HepG2 (cell line): ENCODE measurements around the gene HMGN1. TPM values are rescaled to one million over a fixed set of nuclear protein-coding genes. Genes with fewer than 3 reads are reported as not detected.

Experiments used
- BRD4 ChIP-seq: sonication (generic); formaldehyde crosslinking; IDR thresholded peaks from 2 replicates; pipeline ENCODE4 v1.4.0; 2020; ENCODE audit warnings: missing genetic modification reagents
- CBX1 ChIP-seq: IDR thresholded peaks from one replicate; pipeline ENCODE4 v1.6.1; 2016; ENCODE audit warnings: antibody characterized with exemption, low read depth
- FOSL1 ChIP-seq: sonication (generic); formaldehyde crosslinking; IDR thresholded peaks from 2 replicates; pipeline ENCODE4 v1.9.0; 2021; ENCODE audit warnings: missing genetic modification reagents, borderline replicate concordance
- HDAC6 ChIP-seq: fragments of 200-600 bp; sonication (generic); IDR thresholded peaks from 2 replicates; pipeline ENCODE4 v1.7.0; 2017; ENCODE audit warnings: mild to moderate bottlenecking, antibody characterized with exemption, low read length, low read depth
- MNT ChIP-seq: fragments of 450-650 bp; IDR thresholded peaks from 2 replicates; pipeline ENCODE4 v1.6.1; 2016
- NFYC ChIP-seq: IDR thresholded peaks from 2 replicates; pipeline ENCODE4 v1.6.1; 2016; ENCODE audit warnings: missing genetic modification reagents, missing compliant biosample characterization
- PRPF4 ChIP-seq: fragments of 200-400 bp; formaldehyde crosslinking; IDR thresholded peaks from 2 replicates; pipeline ENCODE4 v1.6.1; 2016; ENCODE audit warnings: low read length, low read depth; ENCODE audit not compliant: poor library complexity, severe bottlenecking
- SCMH1 ChIP-seq: sonication (generic); formaldehyde crosslinking; IDR thresholded peaks from 2 replicates; pipeline ENCODE4 v1.9.0; 2021; ENCODE audit warnings: missing genetic modification reagents, mild to moderate bottlenecking, borderline replicate concordance
- TEAD3 ChIP-seq: optimal IDR thresholded peaks from 2 replicates; pipeline ENCODE3; 2016; ENCODE audit warnings: borderline replicate concordance
- THYN1 ChIP-seq: sonication (generic); formaldehyde crosslinking; IDR thresholded peaks from 2 replicates; pipeline ENCODE4 v1.8.1; 2023; ENCODE audit warnings: low read depth, mild to moderate bottlenecking, moderate library complexity, missing genetic modification reagents, borderline replicate concordance
- ZBTB10 ChIP-seq: sonication (generic); formaldehyde crosslinking; IDR thresholded peaks from 2 replicates; pipeline ENCODE4 v1.4.0; 2020; ENCODE audit warnings: missing genetic modification reagents, borderline replicate concordance
- ZNF318 ChIP-seq: sonication (generic); formaldehyde crosslinking; IDR thresholded peaks from 2 replicates; pipeline ENCODE4 v1.4.0; 2020; ENCODE audit warnings: mild to moderate bottlenecking, missing genetic modification reagents
- ZNF333 ChIP-seq: sonication (generic); formaldehyde crosslinking; IDR thresholded peaks from 2 replicates; pipeline ENCODE4 v1.4.0; 2020; ENCODE audit warnings: mild to moderate bottlenecking, missing genetic modification reagents, borderline replicate concordance
- ZNF335 ChIP-seq: sonication (generic); formaldehyde crosslinking; IDR thresholded peaks from 2 replicates; pipeline ENCODE4 v1.4.0; 2020; ENCODE audit warnings: missing genetic modification reagents
- ZNF670 ChIP-seq: sonication (generic); formaldehyde crosslinking; IDR thresholded peaks from 2 replicates; pipeline ENCODE4 v1.8.0; 2022; ENCODE audit warnings: mild to moderate bottlenecking, missing genetic modification reagents, borderline replicate concordance
- ZNF703 ChIP-seq: sonication (generic); formaldehyde crosslinking; IDR thresholded peaks from 2 replicates; pipeline ENCODE4 v1.5.1; 2020; ENCODE audit warnings: missing genetic modification reagents, mild to moderate bottlenecking, moderate library complexity, borderline replicate concordance
- ZNF709 ChIP-seq: sonication (generic); formaldehyde crosslinking; IDR thresholded peaks from 2 replicates; pipeline ENCODE4 v1.5.0; 2020; ENCODE audit warnings: mild to moderate bottlenecking, missing genetic modification reagents
- ZNF792 ChIP-seq: IDR thresholded peaks from 2 replicates; pipeline ENCODE4 v1.6.1; 2016
- polyA plus RNA-seq, 8 experiments: library from polyadenylated mRNA; depleted of rRNA in 3 of 8; stranded (reverse) in 7 of 8; unstranded in 1 of 8; fragments of >200 nt; fragmentation: Illumina TruSeq in 4 of 8; extraction: Trizol in 4 of 8; gene quantifications; 2 replicates each; pipeline versions ENCODE4 v1.2.1 to v1.2.3, GENCODE V29; 2011 to 2016; ENCODE audit warnings: low read depth in 4 of 8, missing spikeins in 1 of 8, mixed read lengths in 1 of 8; ENCODE audit not compliant: insufficient read depth in 1 of 8
- total RNA-seq, 5 experiments: library from RNA; depleted of rRNA; stranded (reverse); fragments of >200 nt; fragmentation: Illumina TruSeq; extraction: Trizol; gene quantifications; 2 replicates each; pipeline ENCODE4 v1.2.3, GENCODE V29; 2016; ENCODE audit warnings: low read depth in 1 of 5

The HMGN1 gene
- total and polyA plus RNA-seq, 2 of the 13 experiments (the other 11 are each of a cell fraction or from before 2014, with no cell fraction given), result 104 to 286 TPM

GRCh38 chr21:39313571-39314142 lies 35.2 kb downstream of the HMGN1 start, which contains the start of gene BRWD1 (continued):
- 0 out of 2 replicates have a peak, but pooled peaks have one; percentile 79 for TF ChIP-seq ZNF703
- TF ChIP-seq ZNF792 (CRISPR knock-in tag), result 0 out of 2 replicates have a peak, but pooled peaks have one; percentile 55
- no peak for TF ChIP-seq HDAC6
- TF ChIP-seq SCMH1 (CRISPR knock-in tag), result no peak
- TF ChIP-seq ZNF709 (CRISPR knock-in tag), result no peak; the same call in 1 of the 2 replicates
- peak; percentile 35 for TF ChIP-seq CBX1
- peak; percentile 72 for TF ChIP-seq MNT
- peak; percentile 69; the same call in 1 of the 2 replicates for TF ChIP-seq ZBTB10 (CRISPR knock-in tag)
- peak; percentile 41; the same call in 1 of the 2 replicates for TF ChIP-seq ZNF335
- no peak for TF ChIP-seq THYN1 (CRISPR knock-in tag)
- TF ChIP-seq ZNF670 (CRISPR knock-in tag), result peak; percentile 62; the same call in 1 of the 2 replicates
- TF ChIP-seq PRPF4, result peak; percentile 100
- TF ChIP-seq FOSL1 (CRISPR knock-in tag), result no peak
- TF ChIP-seq NFYC (CRISPR knock-in tag), result no peak; the same call in 1 of the 2 replicates
- no peak for TF ChIP-seq ZNF318
- TF ChIP-seq TEAD3 (CRISPR knock-in tag), result peak; percentile 68
- TF ChIP-seq ZNF333 (CRISPR knock-in tag), result peak; percentile 72
- TF ChIP-seq BRD4 (CRISPR knock-in tag), result peak; percentile 84; the same call in 1 of the 2 replicates
